Measurements from ENCODE around the gene PPT2. TPM values are rescaled to one million over a fixed set of nuclear protein-coding genes. Genes with fewer than 3 reads are reported as not detected.
"Not testable (repeated sequence)": the region's sequence is repeated elsewhere in the genome, so short reads cannot be mapped to it uniquely, and the experiment has no call there.

The PPT2 gene
- total and polyA plus RNA-seq, 9 donors: 33.5 to 63.9 (median 43.9) TPM

DNA sequence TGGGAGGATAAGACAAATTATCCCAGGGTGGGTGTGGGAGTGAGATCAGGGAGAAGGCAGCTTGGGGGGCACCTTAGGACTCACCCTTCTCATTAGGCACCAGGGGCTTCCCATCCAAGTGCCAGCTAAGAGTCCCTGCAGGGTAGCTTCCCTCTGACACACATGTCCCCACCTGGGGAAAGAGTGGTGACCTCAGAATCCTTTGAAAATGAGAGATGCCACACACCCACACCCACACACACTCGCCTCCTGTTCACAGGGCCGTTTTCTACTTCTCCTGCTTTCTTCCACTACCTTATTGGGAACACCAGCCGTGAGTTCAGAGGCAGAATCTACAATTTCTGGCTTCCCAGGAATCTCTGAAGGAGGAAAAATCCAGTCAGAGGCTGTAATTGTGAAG is 29.1 kb downstream of the PPT2 start:
- Histone ChIP-seq H3K4me1 (ENCODE audit: insufficient read depth) (peaks cover 3% of the 10 kb centered on the region), H3K27me3 (no peaks in the 10 kb centered on the region), H3K36me3 (no peaks in the 10 kb centered on the region), H3K4me3 (no peak overlapping the region), H3K27ac (peak overlapping the region in 1 of 2 donors; percentile 21), H3K9me3 (no peaks in the 10 kb centered on the region)
- TF ChIP-seq, protein P1, sequence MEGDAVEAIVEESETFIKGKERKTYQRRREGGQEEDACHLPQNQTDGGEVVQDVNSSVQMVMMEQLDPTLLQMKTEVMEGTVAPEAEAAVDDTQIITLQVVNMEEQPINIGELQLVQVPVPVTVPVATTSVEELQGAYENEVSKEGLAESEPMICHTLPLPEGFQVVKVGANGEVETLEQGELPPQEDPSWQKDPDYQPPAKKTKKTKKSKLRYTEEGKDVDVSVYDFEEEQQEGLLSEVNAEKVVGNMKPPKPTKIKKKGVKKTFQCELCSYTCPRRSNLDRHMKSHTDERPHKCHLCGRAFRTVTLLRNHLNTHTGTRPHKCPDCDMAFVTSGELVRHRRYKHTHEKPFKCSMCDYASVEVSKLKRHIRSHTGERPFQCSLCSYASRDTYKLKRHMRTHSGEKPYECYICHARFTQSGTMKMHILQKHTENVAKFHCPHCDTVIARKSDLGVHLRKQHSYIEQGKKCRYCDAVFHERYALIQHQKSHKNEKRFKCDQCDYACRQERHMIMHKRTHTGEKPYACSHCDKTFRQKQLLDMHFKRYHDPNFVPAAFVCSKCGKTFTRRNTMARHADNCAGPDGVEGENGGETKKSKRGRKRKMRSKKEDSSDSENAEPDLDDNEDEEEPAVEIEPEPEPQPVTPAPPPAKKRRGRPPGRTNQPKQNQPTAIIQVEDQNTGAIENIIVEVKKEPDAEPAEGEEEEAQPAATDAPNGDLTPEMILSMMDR (IDR thresholded peaks at IDR 0.05): no peak
- TF ChIP-seq EP300 (IDR thresholded peaks at IDR 0.05) (no peak), POLR2A (IDR thresholded peaks at IDR 0.05) (no peak)
- no peak for DNase-seq
- intact Hi-C loops (cut with DNase I): loop anchor here in 1 of 4 donors (10.0 kb wide), 1 partner anchor 458 kb away; the partner anchor contains the start of genes DDAH2, LY6G6C and MPIG6B
- WGBS, 3 donors: 79 to 86% (median 81%) methylated on average over 3 of the region's 3 CpGs

DNA sequence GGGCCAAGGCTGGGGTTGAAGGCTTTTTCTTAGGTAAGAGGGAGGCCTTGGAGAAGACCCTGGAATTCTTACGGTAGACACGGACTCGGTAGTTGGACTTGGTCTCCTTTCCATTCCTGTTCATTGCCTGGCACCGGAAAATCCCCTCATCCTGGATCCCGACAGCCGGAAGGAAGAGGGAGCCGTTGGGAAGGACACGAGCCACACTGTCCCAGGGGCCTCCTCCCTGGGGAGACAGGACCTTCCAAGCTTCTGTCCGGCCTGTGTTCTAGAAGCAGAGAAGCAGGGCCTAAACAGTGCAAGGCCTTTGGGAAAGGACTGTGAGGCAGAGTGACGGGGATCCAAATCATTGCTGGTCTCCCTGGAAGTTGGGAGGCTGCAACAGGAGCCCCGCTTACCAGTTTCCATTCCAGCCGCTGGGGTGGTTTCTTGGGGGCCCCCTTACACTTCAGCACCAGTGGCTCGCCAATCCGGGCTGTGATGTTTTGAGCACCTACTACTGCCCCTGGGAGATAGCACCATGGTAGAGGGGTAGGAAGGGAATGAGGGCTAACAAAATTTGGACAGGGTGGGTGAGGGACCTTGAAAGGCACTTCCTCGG is 29.6 kb downstream of the PPT2 start:
- intact Hi-C loops (cut with DNase I): loop anchor here in 1 of 4 donors (10.0 kb wide), 1 partner anchor 459 kb away; the partner anchor contains the start of genes DDAH2, LY6G6C and MPIG6B
- Histone ChIP-seq H3K4me3 (no peak overlapping the region), H3K4me1 (ENCODE audit: insufficient read depth) (peaks cover 3% of the 10 kb centered on the region), H3K27ac (peak overlapping the region in 1 of 2 donors; percentile 21), H3K36me3 (no peaks in the 10 kb centered on the region), H3K9me3 (no peaks in the 10 kb centered on the region), H3K27me3 (no peaks in the 10 kb centered on the region)
- peak in 1 of 5 donors; percentile 28 for DNase-seq
- no peak for TF ChIP-seq EP300 (IDR thresholded peaks at IDR 0.05)
- TF ChIP-seq, protein P1 (IDR thresholded peaks at IDR 0.05): no peak
- WGBS, 3 donors: 70 to 80% (median 75%) methylated on average over 15 of the region's 15 CpGs

DNA sequence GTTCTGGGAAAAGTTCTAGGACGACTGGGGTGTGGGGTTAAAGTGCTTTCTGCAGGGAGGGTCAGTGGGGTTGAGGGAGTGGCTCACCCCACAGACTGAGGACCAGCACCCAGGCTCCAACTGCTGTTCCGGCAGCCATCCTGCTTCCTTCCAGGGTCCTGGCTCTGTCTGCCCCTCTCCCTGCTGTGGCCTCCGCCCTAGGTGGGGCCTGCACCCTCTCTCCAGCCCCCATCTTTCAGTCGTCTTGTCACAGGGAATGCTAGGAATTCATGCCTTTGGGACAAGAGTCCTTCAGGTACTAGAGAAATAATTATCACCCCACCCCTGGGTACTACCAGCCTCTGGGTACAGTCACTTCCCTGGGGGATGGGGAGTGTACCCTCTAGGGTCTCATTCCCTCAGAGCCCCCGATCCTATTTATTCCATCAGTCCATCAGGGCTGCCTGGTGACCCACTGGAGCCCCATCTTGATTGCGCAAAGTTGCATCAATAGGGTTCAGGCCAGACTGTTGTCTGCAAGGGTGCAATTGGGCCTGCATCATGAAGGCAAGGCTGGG is 30.2 kb downstream of the PPT2 start, which contains the start of gene AGER:
TSS of gene AGER (minus strand) at position 170 of the 557 bp plus-strand sequence. CDS start at position 139, 31 bp downstream.
- TF ChIP-seq, protein P1 (IDR thresholded peaks at IDR 0.05): no peak
- no peak for TF ChIP-seq POLR2A (IDR thresholded peaks at IDR 0.05)
- no peaks in the 10 kb centered on the region for H3K27me3 ChIP-seq
- 70 to 76% (median 70%) methylated on average over 6 of the region's 6 CpGs for WGBS, 3 donors
- H3K27ac ChIP-seq: peak within 1 kb of the TSS; percentile 21 to 40
- peak in 1 of 5 donors; percentile 24 for DNase-seq
- H3K36me3 ChIP-seq: no peaks in the 10 kb centered on the region
- intact Hi-C loops (cut with DNase I): loop anchor here in 1 of 4 donors (10.0 kb wide), 1 partner anchor 459 kb away; the partner anchor contains the start of genes DDAH2, LY6G6C and MPIG6B
- H3K4me1 ChIP-seq (ENCODE audit: insufficient read depth): peaks cover 4% of the 10 kb centered on the region
- H3K4me3 ChIP-seq: no peak within 1 kb of the TSS
- no peaks in the 10 kb centered on the region for H3K9me3 ChIP-seq

DNA sequence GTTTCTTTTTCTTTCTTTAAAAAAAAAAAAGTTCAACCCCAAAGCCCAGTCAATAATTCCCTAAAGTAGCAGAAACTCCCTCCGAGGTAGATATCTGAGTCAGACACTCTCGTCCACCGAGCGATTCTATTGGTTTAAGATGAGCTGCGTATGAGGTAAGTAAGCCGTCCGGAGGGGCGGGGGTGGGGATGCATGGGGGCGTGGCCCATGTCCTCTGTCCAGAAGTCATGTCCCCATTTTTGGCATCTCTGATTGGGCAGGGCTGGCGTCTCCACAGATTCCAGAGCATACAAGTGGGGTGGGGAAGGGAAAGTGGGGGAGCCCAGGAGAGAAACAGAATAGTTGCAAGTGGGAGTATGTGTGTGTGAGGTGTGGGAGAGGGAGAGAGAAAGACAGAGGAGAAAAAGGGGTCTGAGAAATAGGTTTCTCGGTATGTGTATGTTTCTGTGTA is 31.8 kb downstream of the PPT2 start:
- H3K27me3 ChIP-seq; H3K4me3 ChIP-seq; H3K9me3 ChIP-seq; H3K4me1 ChIP-seq (ENCODE audit: insufficient read depth); H3K36me3 ChIP-seq: not testable (repeated sequence)
- DNase-seq: peak; percentile 81 to 91 (median 85)
- intact Hi-C loops (cut with DNase I): loop anchor here in 1 of 4 donors (10.0 kb wide), 1 partner anchor 461 kb away; the partner anchor contains the start of genes DDAH2, LY6G6C and MPIG6B
- WGBS, 3 donors: 5 to 7% (median 6%) methylated on average over 11 of the region's 11 CpGs
- H3K27ac ChIP-seq: peak overlapping the region; percentile 63 to 85

DNA sequence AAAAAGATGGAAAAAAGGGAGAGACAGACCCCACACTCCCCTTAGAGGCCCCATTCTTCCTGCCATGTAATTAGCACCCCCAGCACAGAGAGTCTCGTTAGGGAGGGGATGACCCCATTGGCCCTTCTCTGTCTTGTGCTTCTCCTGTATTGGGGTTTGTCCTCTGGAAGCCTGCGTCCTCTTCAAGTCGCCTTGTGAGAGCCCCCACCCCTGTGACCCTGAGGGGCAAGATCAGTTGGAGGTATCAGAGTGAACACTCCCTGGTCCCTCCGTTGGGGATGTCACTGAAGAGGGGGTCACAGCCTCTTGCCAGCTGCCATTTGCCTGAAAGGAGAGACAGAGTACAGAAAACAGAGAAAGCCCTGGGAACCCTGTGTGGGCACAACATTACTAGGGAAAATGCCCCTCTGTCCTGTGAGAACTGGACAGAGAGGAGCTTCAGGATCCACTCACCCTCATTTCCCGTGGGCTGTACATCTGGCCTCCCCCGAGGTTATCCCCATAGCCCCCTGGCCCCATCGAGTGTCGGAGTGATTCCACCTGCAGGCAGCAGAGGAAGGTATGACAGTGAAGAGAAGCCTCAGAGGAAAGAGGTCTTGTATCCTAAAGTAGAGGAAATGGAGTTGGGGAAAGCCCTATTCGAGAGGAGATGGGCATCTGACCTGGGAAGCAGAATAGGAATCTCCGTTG is 32.4 kb downstream of the PPT2 start:
- H3K9me3 ChIP-seq; H3K4me3 ChIP-seq; H3K4me1 ChIP-seq (ENCODE audit: insufficient read depth); H3K27me3 ChIP-seq; H3K36me3 ChIP-seq: not testable (repeated sequence)
- peak overlapping the region; percentile 63 to 85 for H3K27ac ChIP-seq
- 35 to 42% (median 39%) methylated on average over 10 of the region's 10 CpGs for WGBS, 3 donors
- peak in 2 of 5 donors; percentile 24 to 32 for DNase-seq
- intact Hi-C loops (cut with DNase I): loop anchor here in 1 of 4 donors (10.0 kb wide), 1 partner anchor 461 kb away; the partner anchor contains the start of genes DDAH2, LY6G6C and MPIG6B
